HG03571 (cell line): ENCODE measurements around the gene SAPCD2.
A peak's percentile ranks its signal among the peaks of the same experiment; 100 is the strongest.
"Not testable (repeated sequence)": the region's sequence is repeated elsewhere in the genome, so short reads cannot be mapped to it uniquely, and the experiment has no call there.

Source experiments
- ATAC-seq: cut with Tn5 transposase; IDR thresholded peaks from one replicate; pipeline ENCODE4 v1.9.1; 2021; ENCODE audit not compliant: unreplicated experiment

SAPCD2 gene, protein sequence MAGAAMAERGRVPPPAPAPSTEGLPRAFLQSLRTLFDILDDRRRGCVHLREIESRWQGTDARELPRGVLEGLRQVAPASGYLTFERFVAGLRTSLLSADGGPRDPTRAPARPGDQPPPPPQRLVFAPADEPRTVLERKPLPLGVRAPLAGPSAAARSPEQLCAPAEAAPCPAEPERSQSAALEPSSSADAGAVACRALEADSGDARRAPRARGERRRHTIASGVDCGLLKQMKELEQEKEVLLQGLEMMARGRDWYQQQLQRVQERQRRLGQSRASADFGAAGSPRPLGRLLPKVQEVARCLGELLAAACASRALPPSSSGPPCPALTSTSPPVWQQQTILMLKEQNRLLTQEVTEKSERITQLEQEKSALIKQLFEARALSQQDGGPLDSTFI

GRCh38 chr9:137070201-137070905 lies at the start of gene SAPCD2:
Gene SAPCD2, minus strand, starts transcription at chr9:137070557. Its CDS starts 97 bp downstream, at chr9:137070460.
- ATAC-seq: peak; percentile 55

DNA sequence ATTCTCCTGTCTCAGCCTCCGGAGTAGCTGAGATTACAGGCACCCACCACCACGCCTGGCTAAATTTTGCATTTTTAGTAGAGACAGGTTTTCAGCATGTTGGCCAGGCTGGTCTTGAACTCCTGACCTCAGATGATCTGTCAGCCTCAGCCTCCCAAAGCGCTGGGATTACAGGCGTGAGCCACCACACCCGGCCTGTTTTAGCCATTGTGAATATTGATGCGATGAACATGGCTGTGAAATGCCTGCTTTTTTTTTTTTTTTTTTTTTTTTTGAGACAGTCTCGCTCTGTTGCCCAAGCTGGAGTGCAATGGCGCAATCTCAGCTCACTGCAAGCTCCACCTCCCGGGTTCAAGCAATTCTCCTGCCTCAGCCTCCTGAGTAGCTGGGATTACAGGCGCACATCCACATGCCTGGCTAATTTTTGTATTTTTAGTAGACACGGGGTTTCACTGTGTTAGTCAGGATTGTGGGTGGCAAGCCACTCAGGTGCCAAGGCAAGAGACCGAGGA lies 47.8 kb upstream of the SAPCD2 start:
- not testable (repeated sequence) for ATAC-seq

- ATAC-seq: no peak
These were observed 46.9 kb upstream of the SAPCD2 start for GRCh38 chr9:137117269-137117731.

GRCh38 chr9:137116728-137117127 lies 46.4 kb upstream of the SAPCD2 start:
- no peak for ATAC-seq

- no peak for ATAC-seq
These were observed 45.7 kb upstream of the SAPCD2 start for GRCh38 chr9:137116027-137116507.

DNA sequence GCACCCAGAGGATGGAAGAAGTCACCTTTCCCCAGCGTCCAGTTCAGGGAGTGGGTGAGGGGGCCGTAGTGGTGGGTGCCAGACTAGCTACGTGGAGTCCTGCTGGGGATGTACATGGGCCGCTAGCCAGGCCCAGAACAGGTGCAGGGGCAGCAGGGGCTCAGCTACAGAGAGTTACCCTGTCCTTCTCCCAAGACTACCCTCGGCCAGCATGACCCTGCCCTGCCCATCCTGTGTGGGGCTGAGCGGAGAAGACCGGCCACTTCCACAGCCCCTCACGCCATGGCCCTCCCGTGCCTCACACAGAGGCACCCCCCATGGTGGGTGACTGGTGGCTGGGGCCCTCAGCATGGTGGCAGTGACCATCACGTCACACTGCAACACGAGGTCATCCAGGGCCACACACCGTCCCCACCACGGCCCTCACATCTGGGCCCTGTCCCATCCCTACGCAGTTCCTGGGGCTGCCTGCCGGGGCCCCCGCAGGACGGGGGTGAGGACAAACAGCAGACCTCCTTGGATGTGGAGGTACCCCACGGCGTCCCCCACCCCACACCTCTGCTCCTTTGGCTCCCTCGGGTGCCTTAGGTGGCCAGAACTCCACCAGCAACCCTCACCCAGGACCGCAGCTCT lies 45.2 kb upstream of the SAPCD2 start:
- no peak for ATAC-seq

GRCh38 chr9:137114613-137115393 lies 44.4 kb upstream of the SAPCD2 start, which contains the start of gene DPP7:
Gene DPP7, minus strand, starts transcription at chr9:137114733. Its CDS starts 20 bp downstream, at chr9:137114713.
- ATAC-seq: peak; percentile 56

DNA sequence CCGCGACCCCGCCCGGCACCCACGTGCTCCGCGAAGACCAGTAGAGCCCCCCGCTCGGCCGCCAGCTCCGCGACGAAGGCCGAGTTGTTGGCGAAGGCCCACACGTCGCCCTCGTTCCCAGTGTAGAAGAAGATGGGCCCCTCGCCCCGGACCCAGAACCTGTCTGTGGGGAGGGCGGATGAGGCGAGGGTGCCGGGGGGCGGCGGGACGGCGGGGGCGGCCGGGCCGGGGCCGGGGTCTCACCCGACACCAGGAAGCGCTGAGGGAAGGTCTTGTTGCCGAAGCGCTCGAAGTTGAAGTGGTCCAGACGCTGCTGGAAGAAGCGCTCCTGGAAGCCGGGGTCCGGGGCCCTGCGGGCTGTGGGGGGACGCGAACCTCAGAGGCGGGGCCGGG lies 43.9 kb upstream of the SAPCD2 start:
- no peak for ATAC-seq

- ATAC-seq: no peak
These were observed 43.2 kb upstream of the SAPCD2 start for GRCh38 chr9:137113385-137114159.

- no peak for ATAC-seq
These were observed 42.4 kb upstream of the SAPCD2 start for GRCh38 chr9:137112564-137113384.

- no peak for ATAC-seq
These were observed 41.6 kb upstream of the SAPCD2 start for GRCh38 chr9:137111788-137112563.

DNA sequence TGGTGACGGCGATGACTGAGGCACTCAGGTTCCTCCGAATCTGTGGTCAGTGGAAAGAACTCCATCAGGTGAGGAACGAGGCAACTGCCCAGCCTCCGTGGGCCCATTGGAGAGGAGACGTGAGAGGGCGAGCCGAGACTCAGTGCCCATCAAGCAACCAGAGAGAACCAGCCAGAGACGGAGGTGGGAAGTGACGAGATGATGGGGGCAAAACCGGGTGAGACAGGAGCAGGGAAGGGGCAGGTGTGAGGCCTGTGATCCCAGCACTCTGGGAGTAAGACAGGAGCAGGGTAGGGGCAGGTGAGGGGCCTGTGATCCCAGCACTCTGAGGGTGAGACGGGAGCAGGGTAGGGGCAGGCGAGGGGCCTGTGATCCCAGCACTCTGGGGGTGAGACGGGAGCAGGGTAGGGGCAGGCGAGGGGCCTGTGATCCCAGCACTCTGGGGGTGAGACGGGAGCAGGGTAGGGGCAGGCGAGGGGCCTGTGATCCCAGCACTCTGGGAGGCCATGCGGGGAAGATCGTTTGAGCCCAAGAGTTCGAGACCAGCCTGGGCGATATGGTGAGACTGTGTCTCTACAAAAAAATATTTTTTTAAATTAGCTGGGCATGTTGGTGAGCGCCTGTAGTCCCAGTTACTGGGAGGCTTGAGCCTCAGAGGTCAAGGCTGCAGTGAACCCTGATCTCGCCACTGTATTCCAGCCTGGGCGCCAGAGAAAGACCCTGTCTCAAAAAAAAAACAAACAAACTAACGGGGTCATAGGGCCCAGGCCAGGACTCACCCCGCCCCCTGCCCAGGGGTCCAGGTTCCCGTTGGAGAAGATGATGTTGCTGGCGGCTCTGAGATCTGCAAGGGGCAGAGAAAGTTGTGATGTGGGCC lies 40.8 kb upstream of the SAPCD2 start:
- no peak for ATAC-seq

DNA sequence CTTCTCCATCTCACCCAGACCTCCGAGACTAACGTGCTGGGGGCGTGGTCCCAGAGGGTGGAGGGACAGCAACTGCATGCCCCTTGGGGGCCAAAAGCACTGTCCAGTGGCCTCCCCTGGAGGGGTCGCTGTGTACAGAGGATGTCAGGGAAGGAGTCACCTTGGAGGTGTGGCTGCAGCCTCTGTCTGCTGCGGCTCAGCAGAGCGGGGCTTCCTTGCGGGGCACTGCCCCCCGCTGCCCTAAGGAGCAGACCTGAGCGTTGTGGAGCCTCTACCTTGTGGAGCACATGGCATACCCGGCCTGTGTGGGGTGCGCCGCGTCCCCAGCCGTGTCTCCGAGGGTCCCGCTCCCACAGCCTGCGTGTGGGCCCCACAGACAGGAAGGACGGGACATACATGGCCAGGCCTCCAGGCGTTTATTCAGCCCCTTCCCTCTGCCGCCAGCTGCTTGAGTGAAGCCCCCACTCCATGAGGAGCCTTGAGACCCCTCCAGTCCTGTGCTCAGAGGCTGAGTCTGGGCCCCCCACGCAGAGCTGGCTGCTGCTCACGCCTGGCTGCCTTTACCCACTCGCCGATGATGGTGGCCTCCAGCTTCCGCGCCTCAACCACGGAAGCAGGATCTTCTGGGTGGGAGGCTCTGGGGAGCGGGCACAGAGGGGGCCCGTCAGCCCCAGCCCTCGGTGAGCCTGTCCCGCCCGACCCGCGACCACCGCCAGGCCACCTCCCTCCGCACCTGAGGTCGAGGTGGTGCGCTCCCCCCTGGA lies 40.0 kb upstream of the SAPCD2 start:
- no peak for ATAC-seq

- no peak for ATAC-seq
These were observed 39.1 kb upstream of the SAPCD2 start for GRCh38 chr9:137109250-137110146.

- no peak for ATAC-seq
These were observed 38.4 kb upstream of the SAPCD2 start for GRCh38 chr9:137108608-137109249.
